ENCODE measurements around the gene YIPF3. TPM values are rescaled to one million over a fixed set of nuclear protein-coding genes. Genes with fewer than 3 reads are reported as not detected.
"Not testable (repeated sequence)": the region's sequence is repeated elsewhere in the genome, so short reads cannot be mapped to it uniquely, and the experiment has no call there.

The YIPF3 gene
- total and polyA plus RNA-seq, 8 donors: 101 to 137 (median 130) TPM

- no peaks in the 10 kb centered on the region for H3K9me3 ChIP-seq
- DNase-seq (no peak), ATAC-seq (no peak)
- peaks cover 0 to 24% of the 10 kb centered on the region in 2 donors for H3K27me3 ChIP-seq
- H3K27ac ChIP-seq: no peak overlapping the region
- no peak overlapping the region for H3K4me3 ChIP-seq
- no peak for TF ChIP-seq CTCF (IDR thresholded peaks at IDR 0.05)
- H3K36me3 ChIP-seq: no peaks in the 10 kb centered on the region
- intact Hi-C loops (cut with DNase I): no loop called here
- H3K4me1 ChIP-seq: no peaks in the 10 kb centered on the region
Measured at GRCh38 chr6:43469947-43470346, 46.8 kb downstream of the YIPF3 start.

GRCh38 chr6:43468748-43469681 is 47.7 kb downstream of the YIPF3 start:
- intact Hi-C loops (cut with DNase I): no loop called here
- no peak for TF ChIP-seq CTCF (IDR thresholded peaks at IDR 0.05)
- Histone ChIP-seq H3K36me3 (no peaks in the 10 kb centered on the region), H3K4me3 (no peak overlapping the region), H3K9me3 (no peaks in the 10 kb centered on the region), H3K4me1 (no peaks in the 10 kb centered on the region), H3K27me3 (peaks cover 0 to 33% of the 10 kb centered on the region in 2 donors), H3K27ac (no peak overlapping the region)
- ATAC-seq (no peak), DNase-seq (no peak)

- DNase-seq (no peak), ATAC-seq (no peak)
- no peaks in the 10 kb centered on the region for H3K9me3 ChIP-seq
- H3K4me1 ChIP-seq: no peaks in the 10 kb centered on the region
- H3K4me3 ChIP-seq: no peak overlapping the region
- no peaks in the 10 kb centered on the region for H3K36me3 ChIP-seq
- H3K27me3 ChIP-seq: peaks cover 0 to 41% of the 10 kb centered on the region in 2 donors
- no peak overlapping the region for H3K27ac ChIP-seq
- intact Hi-C loops (cut with DNase I): no loop called here
- no peak for TF ChIP-seq CTCF (IDR thresholded peaks at IDR 0.05)
Measured at GRCh38 chr6:43468240-43468639, 48.5 kb downstream of the YIPF3 start.

GRCh38 chr6:43467752-43468151 is 49.0 kb downstream of the YIPF3 start:
- no peak for TF ChIP-seq CTCF (IDR thresholded peaks at IDR 0.05)
- Histone ChIP-seq H3K4me3 (no peak overlapping the region), H3K9me3 (no peaks in the 10 kb centered on the region), H3K27me3 (peaks cover 0 to 46% of the 10 kb centered on the region in 2 donors), H3K27ac (no peak overlapping the region), H3K36me3 (no peaks in the 10 kb centered on the region), H3K4me1 (no peaks in the 10 kb centered on the region)
- ATAC-seq (no peak), DNase-seq (no peak)
- intact Hi-C loops (cut with DNase I): no loop called here

GRCh38 chr6:43467265-43467664 is 49.5 kb downstream of the YIPF3 start:
- H3K27ac ChIP-seq; H3K4me3 ChIP-seq; H3K36me3 ChIP-seq; H3K4me1 ChIP-seq; intact Hi-C loops (cut with DNase I); ATAC-seq; H3K9me3 ChIP-seq; DNase-seq: not testable (repeated sequence)
- H3K27me3 ChIP-seq: peaks cover 0 to 45% of the 10 kb centered on the region in 2 donors
